K562 (cell line): ENCODE data around the gene MLXIPL. TPM values are rescaled to one million over a fixed set of nuclear protein-coding genes. Genes with fewer than 3 reads are reported as not detected.

ENCODE experiments used
- CREB1 ChIP-seq, 2 experiments: sonication (generic) in 1 of 2; formaldehyde crosslinking in 1 of 2; IDR thresholded peaks; 2 replicates each; pipeline versions ENCODE4 v1.6.1 to v1.8.0; 2012 to 2022; ENCODE audit warnings: inconsistent platforms in 1 of 2, mild to moderate bottlenecking in 1 of 2, missing genetic modification reagents in 1 of 2, moderate library complexity in 1 of 2
- DIDO1 ChIP-seq: fragments of 450-650 bp; IDR thresholded peaks from 2 replicates; pipeline ENCODE4 v1.6.1; 2016; ENCODE audit warnings: low read depth, missing biosample characterization, missing genetic modification characterization
- DPF2 ChIP-seq: fragments of 450-650 bp; IDR thresholded peaks from 2 replicates; pipeline ENCODE4 v1.6.1; 2016
- ELF2 ChIP-seq: fragments of 250-450 bp; sonication (Bioruptor Pico); IDR thresholded peaks from 2 replicates; pipeline ENCODE4 v1.5.0; 2021; ENCODE audit warnings: mild to moderate bottlenecking
- GATAD2A ChIP-seq: fragments of 450-650 bp; IDR thresholded peaks from 2 replicates; pipeline ENCODE4 v1.6.1; 2017
- HDAC2 ChIP-seq: fragments of 450-650 bp; IDR thresholded peaks from 2 replicates; pipeline ENCODE4 v1.6.1; 2016; ENCODE audit warnings: mild to moderate bottlenecking
- NELFE ChIP-seq: IDR thresholded peaks from 2 replicates; pipeline ENCODE4 v1.6.1; 2011; ENCODE audit warnings: mild to moderate bottlenecking; ENCODE audit not compliant: insufficient read depth, insufficient read length
- NUFIP1 ChIP-seq: fragments of 450-650 bp; IDR thresholded peaks from 2 replicates; pipeline ENCODE4 v1.6.1; 2018; ENCODE audit not compliant: partially characterized antibody
- PCBP2 ChIP-seq: fragments of 200-400 bp; formaldehyde crosslinking; IDR thresholded peaks from 2 replicates; pipeline ENCODE4 v1.6.1; 2018; ENCODE audit warnings: low read length, low read depth, mild to moderate bottlenecking, moderate library complexity; ENCODE audit not compliant: poor library complexity, severe bottlenecking
- PURB ChIP-seq: sonication (generic); formaldehyde crosslinking; IDR thresholded peaks from 2 replicates; pipeline ENCODE4 v1.9.0; 2021; ENCODE audit warnings: low read depth, mild to moderate bottlenecking, missing genetic modification reagents
- RCOR1 ChIP-seq, 2 experiments: IDR thresholded peaks; 2 replicates each; pipeline ENCODE4 v1.6.1; 2012; ENCODE audit warnings: low read depth in 2 of 2, low read length in 2 of 2, borderline replicate concordance in 1 of 2, improper control_type of control experiment in 1 of 2
- REST ChIP-seq, 2 experiments: fragments of 450-650 bp; formaldehyde crosslinking in 1 of 2; IDR thresholded peaks; 2 replicates each; pipeline versions ENCODE4 v1.4.0 to v1.6.1; 2014 to 2020; ENCODE audit warnings: mild to moderate bottlenecking in 2 of 2, borderline replicate concordance in 1 of 2, low read depth in 1 of 2
- SETDB1 ChIP-seq: IDR thresholded peaks from one replicate; pipeline ENCODE4 v1.6.1; 2012; ENCODE audit warnings: low read length, control low read depth, inconsistent platforms
- SMARCA5 ChIP-seq: fragments of 450-650 bp; IDR thresholded peaks from 2 replicates; pipeline ENCODE4 v1.6.1; 2016
- TAL1 ChIP-seq: fragments of 450-650 bp; IDR thresholded peaks from 2 replicates; pipeline ENCODE4 v1.6.1; 2016; ENCODE audit warnings: mild to moderate bottlenecking
- TCF15 ChIP-seq: fragments of 250-450 bp; sonication (Bioruptor Pico); IDR thresholded peaks from 2 replicates; pipeline ENCODE4 v1.8.0; 2022; ENCODE audit warnings: moderate library complexity, mild to moderate bottlenecking, inconsistent platforms
- ZBTB12 ChIP-seq: fragments of 250-450 bp; sonication (Bioruptor Pico); IDR thresholded peaks from 2 replicates; pipeline ENCODE4 v1.4.0; 2020
- ZEB2 ChIP-seq: fragments of 450-650 bp; IDR thresholded peaks from 2 replicates; pipeline ENCODE4 v1.6.1; 2016
- ZKSCAN1 ChIP-seq: fragments of 150-350 bp; IDR thresholded peaks from 2 replicates; pipeline ENCODE4 v1.6.1; 2016; ENCODE audit warnings: low read depth, low read length
- ZNF12 ChIP-seq: sonication (generic); formaldehyde crosslinking; IDR thresholded peaks from 2 replicates; pipeline ENCODE4 v1.4.0; 2020; ENCODE audit warnings: mild to moderate bottlenecking, missing genetic modification reagents
- polyA plus RNA-seq, 8 experiments: library from polyadenylated mRNA; depleted of rRNA in 4 of 8; stranded (reverse) in 5 of 8; unstranded in 3 of 8; fragments of >200 nt; fragmentation: Nextera tagmentation in 2 of 8; fragmentation: Illumina TruSeq in 1 of 8; extraction: Ambion mirVana in 2 of 8; extraction: Trizol in 1 of 8; gene quantifications; 2 replicates each; pipeline versions ENCODE4 v1.2.1 to v1.2.3, GENCODE V29; 2011 to 2014; ENCODE audit warnings: inconsistent platforms in 1 of 8, missing spikeins in 1 of 8
- total RNA-seq, 7 experiments: library from RNA; depleted of rRNA in 6 of 7; stranded (reverse); fragments of >200 nt in 6 of 7; fragmentation: Illumina TruSeq in 2 of 7; extraction: Trizol in 2 of 7; gene quantifications; 2 replicates each; pipeline versions ENCODE4 v1.2.1 to v1.2.3, GENCODE V29; 2011 to 2021; ENCODE audit warnings: low replicate concordance in 1 of 7

Gene MLXIPL
- total and polyA plus RNA-seq, 9 of the 15 experiments (the other 6 are each of a cell fraction or from before 2014, with no cell fraction given): 0.11 to 18.4 (median 1.4) TPM

- TF ChIP-seq CREB1 (IDR thresholded peaks at IDR 0.05): no peak
- TF ChIP-seq CREB1 (CRISPR knock-in tag; IDR thresholded peaks at IDR 0.05): no peak
- 0 out of 2 replicates have a peak, but pooled peaks have one; percentile 18 for TF ChIP-seq HDAC2
- 0 out of 2 replicates have a peak, but pooled peaks have one; percentile 51 for TF ChIP-seq DPF2
- peak; percentile 26; the same call in 1 of the 2 replicates for TF ChIP-seq TAL1
- TF ChIP-seq ZNF12: 0 out of 2 replicates have a peak, but pooled peaks have one; percentile 4
- TF ChIP-seq ELF2 (CRISPR knock-in tag): no peak
- TF ChIP-seq ZEB2: no peak
- TF ChIP-seq PCBP2: no peak
- TF ChIP-seq RCOR1 (IDR thresholded peaks at IDR 0.05; ENCODE audit: borderline replicate concordance in 1 of 2, low read depth in 2 of 2, low read length in 2 of 2): no peak; a peak in 1 of 4 replicates
- TF ChIP-seq REST (IDR thresholded peaks at IDR 0.05; ENCODE audit: borderline replicate concordance): no peak; the same call in 1 of the 2 replicates
- no peak for TF ChIP-seq REST (CRISPR knock-in tag; IDR thresholded peaks at IDR 0.05; ENCODE audit: low read depth)
- no peak for TF ChIP-seq ZBTB12 (CRISPR knock-in tag)
- no peak for TF ChIP-seq PURB (CRISPR knock-in tag)
- no peak for TF ChIP-seq NELFE
- TF ChIP-seq SETDB1: no peak
- TF ChIP-seq NUFIP1: no peak
- no peak for TF ChIP-seq DIDO1
- 0 out of 2 replicates have a peak, but pooled peaks have one; percentile 46 for TF ChIP-seq GATAD2A
- TF ChIP-seq SMARCA5: no peak
- TF ChIP-seq ZKSCAN1: no peak
- TF ChIP-seq TCF15: no peak
Observed at GRCh38 chr7:73622909-73623797, 1.2 kb downstream of the MLXIPL start (continued).
